Activated CD4-positive, alpha-beta T cell treated with anti-CD3 and anti-CD28 coated beads, Interleukin-2, amount 50 U/mL, for 24 hours (primary cell): ENCODE results near the gene SERGEF.

Source experiments
- DNase-seq, 2 donors: peaks; one replicate each; pipeline ENCODE4 v3.0.0-alpha.2; 2020; ENCODE audit warnings: low read depth in 1 of 2, low spot score in 1 of 2

SERGEF gene

GRCh38 chr11:17790453-17790852, 222.4 kb downstream of the SERGEF start:
- DNase-seq = no peak

GRCh38 chr11:17788084-17788483, 224.8 kb downstream of the SERGEF start:
- DNase-seq = no peak

- DNase-seq = no peak
Observed at GRCh38 chr11:17786824-17787525, 225.9 kb downstream of the SERGEF start.

GRCh38 chr11:17783878-17784277, 229.0 kb downstream of the SERGEF start:
- DNase-seq = no peak

- DNase-seq = no peak
Observed at GRCh38 chr11:17782603-17783337, 230.1 kb downstream of the SERGEF start.

- DNase-seq = no peak
Observed at GRCh38 chr11:17782145-17782544, 230.7 kb downstream of the SERGEF start.

GRCh38 chr11:17781626-17782025, 231.2 kb downstream of the SERGEF start:
- no peak for DNase-seq

GRCh38 chr11:17781221-17781620, 231.6 kb downstream of the SERGEF start:
- DNase-seq = no peak

- DNase-seq = no peak
Observed at GRCh38 chr11:17780668-17781067, 232.2 kb downstream of the SERGEF start.

GRCh38 chr11:17779861-17780594, 232.8 kb downstream of the SERGEF start:
- DNase-seq = no peak

GRCh38 chr11:17778956-17779860, 233.6 kb downstream of the SERGEF start:
- DNase-seq = no peak

GRCh38 chr11:17778352-17778751, 234.5 kb downstream of the SERGEF start:
- no peak for DNase-seq

GRCh38 chr11:17777738-17778091, 235.1 kb downstream of the SERGEF start:
- DNase-seq = no peak

- no peak for DNase-seq
Observed at GRCh38 chr11:17777086-17777737, 235.6 kb downstream of the SERGEF start.

GRCh38 chr11:17776212-17776875, 236.5 kb downstream of the SERGEF start:
- DNase-seq = no peak

GRCh38 chr11:17775507-17776211, 237.2 kb downstream of the SERGEF start:
- no peak for DNase-seq

- no peak for DNase-seq
Observed at GRCh38 chr11:17775035-17775348, 237.9 kb downstream of the SERGEF start.

- DNase-seq = no peak
Observed at GRCh38 chr11:17774232-17775034, 238.4 kb downstream of the SERGEF start.

- no peak for DNase-seq
Observed at GRCh38 chr11:17773674-17774073, 239.2 kb downstream of the SERGEF start.
